ENCODE measurements around the gene AKTIP. TPM values are rescaled to one million over a fixed set of nuclear protein-coding genes. Genes with fewer than 3 reads are reported as not detected.
A peak's percentile ranks its signal among the peaks of the same experiment; 100 is the strongest.

AKTIP gene
- total RNA-seq, 1 donor from 2014 or later, result 16.6 TPM

DNA sequence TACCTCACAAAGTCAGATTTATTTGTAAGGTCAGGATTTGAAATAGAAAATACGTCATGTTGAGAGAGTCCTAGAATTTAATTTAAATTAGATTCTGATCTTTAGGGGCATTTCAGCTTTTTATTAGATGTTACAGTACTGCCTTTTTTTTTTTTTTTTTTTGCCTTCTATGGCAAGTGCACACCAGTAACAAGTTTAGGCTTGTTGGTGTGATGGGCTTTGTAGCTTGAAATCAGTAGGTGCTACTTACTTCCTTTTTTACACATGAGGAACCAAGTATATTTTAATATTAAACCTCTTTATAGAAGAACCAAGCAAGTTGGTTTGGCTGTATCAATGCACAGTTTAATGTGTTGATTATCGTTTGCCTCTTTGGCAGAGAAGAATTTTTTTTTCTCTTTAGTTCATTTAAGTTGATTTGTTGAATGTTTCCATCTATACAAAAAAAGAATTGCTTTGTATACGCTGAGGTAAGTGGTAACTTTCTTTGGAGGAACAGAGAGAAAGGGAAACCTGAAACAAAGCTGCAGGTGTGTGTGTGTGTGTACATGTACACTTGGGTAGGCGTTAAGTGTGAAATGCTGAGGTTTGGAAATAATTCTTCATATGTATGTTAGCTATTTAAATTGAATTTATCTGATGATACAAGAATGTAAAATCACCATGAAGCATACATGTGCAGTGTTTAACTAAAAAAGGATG lies 53.0 kb downstream of the AKTIP start:
- Mint-ChIP-seq H3K27me3 (ENCODE audit: insufficient read depth) (no peaks in the 10 kb centered on the region), H3K36me3 (ENCODE audit: low read depth) (peaks cover 44% of the 10 kb centered on the region), H3K4me1 (ENCODE audit: low read depth) (peaks cover 48% of the 10 kb centered on the region), H3K9me3 (no peaks in the 10 kb centered on the region), H3K4me3 (peak overlapping the region; percentile 30), H3K27ac (no peak overlapping the region)
- DNase-seq (ENCODE audit: low spot score), result no peak
- intact Hi-C loops (cut with micrococcal nuclease), result no loop called here

DNA sequence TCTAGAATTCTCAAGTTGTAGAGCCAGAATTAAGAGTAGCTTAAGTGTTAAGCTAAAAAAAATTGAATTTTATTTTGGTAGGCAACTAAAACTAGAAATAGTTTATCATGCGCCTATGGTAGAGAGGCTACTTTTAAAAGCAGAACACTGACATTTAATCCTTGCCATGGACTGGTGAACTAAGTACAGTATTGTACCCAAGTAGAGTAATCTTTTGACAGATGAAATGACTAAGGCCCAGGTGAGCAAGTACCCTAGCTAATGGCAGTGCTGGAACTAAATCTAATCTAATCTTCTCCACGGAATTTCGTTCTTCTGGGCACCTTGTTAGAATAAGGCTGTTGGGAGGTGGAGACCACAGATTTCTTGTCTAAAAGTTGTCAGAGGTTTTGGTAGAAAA lies 56.9 kb downstream of the AKTIP start:
- H3K27ac Mint-ChIP-seq, result no peak overlapping the region
- peaks cover 29% of the 10 kb centered on the region for H3K4me1 Mint-ChIP-seq (ENCODE audit: low read depth)
- H3K4me3 Mint-ChIP-seq, result no peak overlapping the region
- H3K36me3 Mint-ChIP-seq (ENCODE audit: low read depth), result peaks cover 54% of the 10 kb centered on the region
- no peaks in the 10 kb centered on the region for H3K9me3 Mint-ChIP-seq
- intact Hi-C loops (cut with micrococcal nuclease), result no loop called here
- DNase-seq (ENCODE audit: low spot score), result no peak
- H3K27me3 Mint-ChIP-seq (ENCODE audit: insufficient read depth), result no peaks in the 10 kb centered on the region

DNA sequence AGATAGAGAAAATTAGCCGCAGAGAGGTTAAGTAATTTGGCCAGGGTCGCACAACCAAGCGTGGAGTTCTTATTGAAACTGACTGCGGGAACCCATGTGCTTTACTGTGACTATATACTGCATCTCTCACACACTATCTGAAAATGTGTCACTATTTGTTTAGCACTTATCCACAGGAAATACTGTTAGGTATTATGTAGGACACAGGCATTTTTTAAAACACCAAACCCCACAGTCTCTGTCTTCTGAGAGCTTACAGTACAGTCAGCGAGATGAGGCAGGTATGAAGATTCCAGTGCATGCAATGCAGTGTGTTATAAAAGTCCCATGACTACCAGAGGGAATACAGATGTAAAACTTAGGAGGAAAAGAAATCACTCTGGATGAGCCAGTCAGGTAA lies 57.5 kb downstream of the AKTIP start:
- Mint-ChIP-seq H3K4me3 (peak overlapping the region; percentile 23), H3K36me3 (ENCODE audit: low read depth) (peaks cover 55% of the 10 kb centered on the region), H3K27ac (peak overlapping the region; percentile 36), H3K27me3 (ENCODE audit: insufficient read depth) (no peaks in the 10 kb centered on the region), H3K4me1 (ENCODE audit: low read depth) (peaks cover 27% of the 10 kb centered on the region), H3K9me3 (no peaks in the 10 kb centered on the region)
- intact Hi-C loops (cut with micrococcal nuclease), result no loop called here
- DNase-seq (ENCODE audit: low spot score), result no peak

Other genes starting within 250 kb of the AKTIP start
- 61.5 and 66.1 TPM in 2 replicates for gene RBL2, start 68.7 kb downstream of the AKTIP start, total RNA-seq
- gene RPGRIP1L, start 200.7 kb upstream of the AKTIP start, total RNA-seq, result 9.3 and 10.9 TPM in 2 replicates
- gene FTO, start 200.9 kb upstream of the AKTIP start, total RNA-seq, result 56.4 and 63.0 TPM in 2 replicates